Esophagus squamous epithelium (tissue), 5 donors: ENCODE measurements around the gene TUBG1. TPM values are rescaled to one million over a fixed set of nuclear protein-coding genes. Genes with fewer than 3 reads are reported as not detected.

Experiments used
- DNase-seq: peaks from one replicate; lab custom pipeline; 2025; lab: John Stamatoyannopoulos, UW
- H3K27ac ChIP-seq, 4 donors: fragments of 200-600 bp; sonication (generic); one replicate each; pipeline ENCODE4 v1.5.1; 2016 to 2019; ENCODE audit warnings: mild to moderate bottlenecking in 1 of 4
- H3K27me3 ChIP-seq, 4 donors: fragments of 200-600 bp; sonication (generic); 1 replicate in 3 of 4; 2 replicates in 1 of 4; pipeline versions ENCODE4 v1.5.1 to v1.6.0; 2017 to 2021; ENCODE audit warnings: antibody characterized with exemption in 1 of 4
- H3K36me3 ChIP-seq, 3 donors: fragments of 200-600 bp; sonication (generic); one replicate each; pipeline ENCODE4 v1.5.1; 2016 to 2019
- H3K4me1 ChIP-seq, 3 donors: fragments of 200-600 bp; sonication (generic); one replicate each; pipeline ENCODE4 v1.5.1; 2017 to 2019
- H3K4me3 ChIP-seq, 4 donors: fragments of 200-600 bp; sonication (generic); 1 replicate in 3 of 4; 2 replicates in 1 of 4; pipeline ENCODE4 v1.5.1; 2016 to 2019; ENCODE audit warnings: mild to moderate bottlenecking in 2 of 4, moderate library complexity in 1 of 4
- H3K9me3 ChIP-seq, 3 donors: fragments of 200-600 bp; sonication (generic); one replicate each; pipeline ENCODE4 v1.5.1; 2016 to 2019
- CTCF ChIP-seq, 6 experiments: fragments of 450-650 bp in 4 of 6; fragments of 200-600 bp in 2 of 6; sonication (generic) in 2 of 6; IDR thresholded peaks; one replicate each; pipeline ENCODE4 v1.5.1; 2016 to 2019; ENCODE audit warnings: antibody characterized with exemption in 6 of 6, mild to moderate bottlenecking in 4 of 6, moderate library complexity in 4 of 6
- POLR2A ChIP-seq, 4 donors: fragments of 450-650 bp; IDR thresholded peaks; one replicate each; pipeline ENCODE4 v1.6.1; 2017; ENCODE audit warnings: antibody characterized with exemption in 4 of 4, mild to moderate bottlenecking in 4 of 4, moderate library complexity in 3 of 4
- whole genome bisulfite sequencing, 2 donors: methylation state at CpG; one replicate each; pipeline ENCODE4 v1.1.5; 2018; 5-methylcytosine and 5-hydroxymethylcytosine counted together
- intact Hi-C: fragments of 100-400 bp; cut with DNase I; formaldehyde crosslinking; loops from one replicate; pipeline ENCODE4 v1.15.0; 2022
- total RNA-seq, 4 donors: library from RNA; depleted of rRNA; stranded (reverse); fragments of >200 nt; gene quantifications; one replicate each; pipeline ENCODE4 v1.1.0, GENCODE V29; 2016
- donor health status: DM: yes; HTN: yes; CAD: no.

Gene TUBG1
- total RNA-seq, 4 donors from 2014 or later, result 22.3 to 61.9 (median 46.5) TPM

GRCh38 chr17:42563143-42563509, 46.4 kb upstream of the TUBG1 start:
- intact Hi-C loops, result no loop called here
- no peak for DNase-seq
- no peaks in the 10 kb centered on the region for H3K27me3 ChIP-seq
- peaks cover 36 to 76% (median 40%) of the 10 kb centered on the region in 3 donors for H3K4me1 ChIP-seq
- H3K4me3 ChIP-seq, result peak overlapping the region; percentile 66 to 91 (median 79)
- WGBS, 2 donors, result 53 to 80% methylated on average over 1 to 3 of the region's 14 CpGs
- H3K9me3 ChIP-seq, result no peaks in the 10 kb centered on the region
- peak overlapping the region; percentile 87 to 94 (median 90) for H3K27ac ChIP-seq
- peaks cover 13 to 27% (median 15%) of the 10 kb centered on the region in 3 donors for H3K36me3 ChIP-seq
- TF ChIP-seq POLR2A (IDR thresholded peaks at IDR 0.05), result no peak
- TF ChIP-seq CTCF (IDR thresholded peaks at IDR 0.05), result no peak

- Histone ChIP-seq H3K36me3 (peaks cover 15 to 31% (median 19%) of the 10 kb centered on the region in 3 donors), H3K27me3 (no peaks in the 10 kb centered on the region), H3K27ac (peak overlapping the region; percentile 87 to 94 (median 90)), H3K4me1 (peaks cover 40 to 80% (median 44%) of the 10 kb centered on the region in 3 donors), H3K4me3 (peak overlapping the region in 3 of 4 donors; percentile 73 to 91 (median 85)), H3K9me3 (no peaks in the 10 kb centered on the region)
- intact Hi-C loops, result no loop called here
- 0 to 13% methylated on average over 1 of the region's 1 CpG for WGBS, 2 donors
- TF ChIP-seq CTCF (IDR thresholded peaks at IDR 0.05), result peak in 2 of 6 experiments; percentile 29 to 34
- TF ChIP-seq POLR2A (IDR thresholded peaks at IDR 0.05), result no peak
- DNase-seq, result no peak
These were observed 45.9 kb upstream of the TUBG1 start for GRCh38 chr17:42563543-42563942.

GRCh38 chr17:42563950-42564349, 45.5 kb upstream of the TUBG1 start:
- H3K36me3 ChIP-seq, result peaks cover 19 to 35% (median 23%) of the 10 kb centered on the region in 3 donors
- intact Hi-C loops, result no loop called here
- H3K27ac ChIP-seq, result peak overlapping the region in 3 of 4 donors; percentile 87 to 94 (median 89)
- H3K4me3 ChIP-seq, result peak overlapping the region in 2 of 4 donors; percentile 73 to 91
- WGBS, 2 donors, result 58 to 80% methylated on average over 3 to 5 of the region's 9 CpGs
- H3K27me3 ChIP-seq, result no peaks in the 10 kb centered on the region
- TF ChIP-seq POLR2A (IDR thresholded peaks at IDR 0.05) (no peak), CTCF (IDR thresholded peaks at IDR 0.05) (no peak)
- DNase-seq, result no peak
- peaks cover 43 to 81% (median 47%) of the 10 kb centered on the region in 3 donors for H3K4me1 ChIP-seq
- H3K9me3 ChIP-seq, result no peaks in the 10 kb centered on the region

GRCh38 chr17:42564815-42565522, 44.5 kb upstream of the TUBG1 start:
- Histone ChIP-seq H3K27me3 (no peaks in the 10 kb centered on the region), H3K27ac (peak overlapping the region in 2 of 4 donors; percentile 89 to 95), H3K36me3 (peaks cover 28 to 45% (median 33%) of the 10 kb centered on the region in 3 donors), H3K4me3 (no peak overlapping the region), H3K4me1 (peaks cover 43 to 77% (median 47%) of the 10 kb centered on the region in 3 donors), H3K9me3 (no peaks in the 10 kb centered on the region)
- 85 to 87% methylated on average over 14 of the region's 15 CpGs for WGBS, 2 donors
- no peak for DNase-seq
- intact Hi-C loops, result no loop called here
- TF ChIP-seq CTCF (IDR thresholded peaks at IDR 0.05) (no peak), POLR2A (IDR thresholded peaks at IDR 0.05) (no peak)

- Histone ChIP-seq H3K4me1 (peaks cover 43 to 70% (median 47%) of the 10 kb centered on the region in 3 donors), H3K36me3 (peaks cover 31 to 52% (median 33%) of the 10 kb centered on the region in 3 donors), H3K27me3 (no peaks in the 10 kb centered on the region), H3K9me3 (no peaks in the 10 kb centered on the region), H3K4me3 (no peak overlapping the region), H3K27ac (peak overlapping the region; percentile 94 to 99 (median 96))
- no peak for TF ChIP-seq CTCF (IDR thresholded peaks at IDR 0.05)
- TF ChIP-seq POLR2A (IDR thresholded peaks at IDR 0.05), result no peak
- DNase-seq, result no peak
- WGBS, 2 donors, result 84 to 100% methylated on average over 1 to 13 of the region's 16 CpGs
- intact Hi-C loops, result no loop called here
These were observed 43.8 kb upstream of the TUBG1 start for GRCh38 chr17:42565523-42566214.
